HCT116 (cell line): ENCODE measurements around the gene CCDC197. TPM values are rescaled to one million over a fixed set of nuclear protein-coding genes. Genes with fewer than 3 reads are reported as not detected.

ENCODE experiments used
- ATAC-seq: fragments of 200-7000 bp; cut with Tn5 transposase; 2 replicates; pipeline ENCODE4 v1.9.1; 2020; ENCODE audit warnings: mild to moderate bottlenecking, moderate library complexity
- BruUV-seq: library from RNA; stranded (reverse); fragments of 400-500 nt; replicated peaks from 2 replicates; lab custom pipeline; 2021; lab: Mats Ljungman, UMichigan
- CTCF ChIA-PET: fragments of 300-600 bp; sonication (Branson Sonifier 250); formaldehyde crosslinking; loops from one replicate; lab custom pipeline; 2021; ENCODE audit warnings: antibody characterized with exemption; lab: Charles Lee
- POLR2A ChIA-PET: fragments of 300-600, 350-600 bp; sonication (Branson Sonifier 250); formaldehyde crosslinking; loops from one replicate; lab custom pipeline; 2021; ENCODE audit warnings: antibody characterized with exemption; lab: Charles Lee
- RAD21 ChIA-PET, 2 experiments: fragments of 300-600 bp; sonication (Branson Sonifier 250); formaldehyde crosslinking; loops; one replicate each; lab custom pipeline; 2023; ENCODE audit warnings: low total read pairs in 2 of 2; ENCODE audit not compliant: uncharacterized antibody in 2 of 2, unreplicated experiment in 2 of 2, low non-redundant PET in 1 of 2; lab: Charles Lee
- DNase-seq: peaks from one replicate; pipeline ENCODE4 v3.0.0-alpha.2; 2010; ENCODE audit warnings: low read depth, low spot score
- H2AFZ ChIP-seq: fragments of 200-600 bp; shearing (Covaris generic), sonication (generic); 2 replicates; pipeline ENCODE4 v1.6.1; 2017; ENCODE audit warnings: low read depth, mixed run types, mixed read lengths, antibody characterized with exemption, low read length; ENCODE audit not compliant: poor library complexity, severe bottlenecking
- H3K27ac ChIP-seq: 2 replicates; pipeline ENCODE4 v1.5.1; 2012; ENCODE audit warnings: low read depth, low read length
- H3K27me3 ChIP-seq: fragments of 200-600 bp; sonication (generic); 2 replicates; pipeline ENCODE4 v1.6.1; 2016; ENCODE audit warnings: mixed run types, low read length, mixed read lengths; ENCODE audit not compliant: insufficient read depth
- H3K36me3 ChIP-seq, 2 experiments: fragments of 200-500 bp in 1 of 2; fragments of 200-600 bp in 1 of 2; sonication (Bioruptor generic) in 1 of 2; sonication (generic) in 1 of 2; 2 replicates each; pipeline versions ENCODE4 v1.5.1 to v1.6.1; 2014 to 2016; ENCODE audit warnings: low read length in 2 of 2, inconsistent platforms in 1 of 2, mixed read lengths in 1 of 2, mixed run types in 1 of 2; ENCODE audit not compliant: insufficient read depth in 2 of 2, control insufficient read depth in 1 of 2
- H3K4me1 ChIP-seq, 2 experiments: fragments of 200-600 bp in 1 of 2; sonication (generic) in 1 of 2; 2 replicates each; pipeline versions ENCODE4 v1.5.1 to v1.6.1; 2012 to 2017; ENCODE audit warnings: low read length in 2 of 2, inconsistent platforms in 1 of 2, mild to moderate bottlenecking in 1 of 2, mixed read lengths in 1 of 2, mixed run types in 1 of 2, moderate library complexity in 1 of 2; ENCODE audit not compliant: insufficient read depth in 2 of 2, control insufficient read depth in 1 of 2
- H3K4me2 ChIP-seq: fragments of 200-600 bp; sonication (generic); 2 replicates; pipeline ENCODE4 v1.6.1; 2017; ENCODE audit warnings: mixed run types, low read length, mixed read lengths
- H3K4me3 ChIP-seq, 2 experiments: fragments of 200-600 bp in 1 of 2; sonication (generic) in 1 of 2; replicated peaks in 1 of 2; 2 replicates each; pipeline ENCODE4 v1.5.1; 2011 to 2016; ENCODE audit warnings: low read length in 2 of 2, control low read depth in 1 of 2, low read depth in 1 of 2, mild to moderate bottlenecking in 1 of 2, mixed read lengths in 1 of 2, mixed run types in 1 of 2
- H3K79me2 ChIP-seq: fragments of 200-600 bp; sonication (generic); 2 replicates; pipeline ENCODE4 v1.6.1; 2017; ENCODE audit warnings: mild to moderate bottlenecking, mixed run types, low read length, moderate library complexity, mixed read lengths; ENCODE audit not compliant: insufficient read depth
- H3K9ac ChIP-seq: fragments of 200-600 bp; sonication (generic); 2 replicates; pipeline ENCODE4 v1.6.1; 2016; ENCODE audit warnings: low read length, mixed read lengths
- H3K9me2 ChIP-seq: fragments of 200-600 bp; sonication (generic), shearing (Covaris generic); 2 replicates; pipeline ENCODE4 v1.6.1; 2017; ENCODE audit warnings: mixed run types, mild to moderate bottlenecking, moderate library complexity; ENCODE audit not compliant: insufficient read depth
- H3K9me3 ChIP-seq, 2 experiments: fragments of 200-500 bp in 1 of 2; fragments of 200-600 bp in 1 of 2; sonication (Bioruptor generic) in 1 of 2; sonication (generic) in 1 of 2; 2 replicates each; pipeline ENCODE4 v1.6.1; 2014 to 2017; ENCODE audit warnings: low read length in 2 of 2, mixed read lengths in 2 of 2, inconsistent platforms in 1 of 2, low read depth in 1 of 2, mild to moderate bottlenecking in 1 of 2, mixed run types in 1 of 2, moderate library complexity in 1 of 2; ENCODE audit not compliant: control insufficient read depth in 1 of 2, insufficient read depth in 1 of 2
- H4K20me1 ChIP-seq: fragments of 200-600 bp; sonication (generic), shearing (Covaris generic); 2 replicates; pipeline ENCODE4 v1.6.1; 2017; ENCODE audit warnings: mixed run types, mild to moderate bottlenecking, moderate library complexity; ENCODE audit not compliant: insufficient read depth
- CEBPB ChIP-seq: IDR thresholded peaks from 2 replicates; pipeline ENCODE4 v1.6.1; 2012; ENCODE audit warnings: low read depth
- EGR1 ChIP-seq: IDR thresholded peaks from 2 replicates; pipeline ENCODE4 v1.6.1; 2012; ENCODE audit warnings: low read depth
- EZH2 ChIP-seq: fragments of 200-600 bp; sonication (generic); IDR thresholded peaks from 2 replicates; pipeline ENCODE4 v1.6.1; 2017; ENCODE audit warnings: antibody characterized with exemption, mixed run types
- FOSL1 ChIP-seq: IDR thresholded peaks from 2 replicates; pipeline ENCODE4 v1.6.1; 2012; ENCODE audit warnings: low read depth
- ZNF274 ChIP-seq: fragments of 200-500 bp; sonication (Bioruptor generic); IDR thresholded peaks from 2 replicates; pipeline ENCODE4 v1.6.1; 2014; ENCODE audit warnings: mild to moderate bottlenecking, low read depth, low read length, inconsistent platforms
- intact Hi-C: fragments of 100-400 bp; cut with micrococcal nuclease; formaldehyde crosslinking; loops from 2 replicates; pipeline ENCODE4 v1.10.0; 2022
- total RNA-seq: library from RNA; stranded (reverse); gene quantifications from one replicate; pipeline ENCODE4 v1.2.1, GENCODE V29; 2021; ENCODE audit not compliant: unreplicated experiment

The CCDC197 gene
- total RNA-seq, 1 experiment from 2014 or later, result not detected

DNA sequence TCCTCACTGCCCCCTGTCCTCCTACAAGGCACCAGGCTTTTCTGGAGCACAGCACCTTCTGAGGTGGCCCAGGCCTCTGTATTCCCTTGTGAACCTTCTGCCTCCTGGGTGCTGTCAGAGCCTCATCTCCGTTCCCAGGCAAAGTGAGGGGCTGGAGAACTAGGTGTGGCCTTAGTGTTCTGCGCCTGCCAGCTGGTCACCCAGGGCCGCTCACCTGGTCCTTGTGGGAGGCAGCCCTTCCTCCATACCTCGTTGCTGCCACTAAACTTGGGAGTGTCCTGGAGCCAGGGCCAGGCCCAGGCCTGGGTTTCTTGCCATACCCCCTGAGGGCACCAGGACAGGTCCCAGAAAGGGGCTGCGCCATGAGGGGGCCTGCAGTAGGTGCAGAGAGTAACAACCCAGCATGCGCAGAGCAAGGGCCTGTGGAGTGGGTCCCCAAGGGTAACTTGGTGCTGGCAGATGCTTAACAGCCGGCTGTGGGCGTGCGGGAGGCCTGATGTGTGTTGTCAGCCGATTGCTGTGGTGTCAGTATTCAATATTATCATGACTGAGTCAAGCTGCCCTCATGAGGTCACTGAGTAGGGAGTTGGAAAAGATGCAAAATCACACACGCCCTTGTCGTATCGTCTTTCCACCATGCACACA lies 46.1 kb downstream of the CCDC197 start:
- intact Hi-C loops, result no loop called here
- RAD21 ChIA-PET, result no interaction called here
- DNase-seq, result no peak
- no peak overlapping the region for H3K9ac ChIP-seq
- POLR2A ChIA-PET, result no interaction called here
- TF ChIP-seq EGR1 (no peak), EZH2 (no peak)
- TF ChIP-seq, all 23 proteins: peak for 0
- no peaks in the 10 kb centered on the region for H4K20me1 ChIP-seq
- no peak overlapping the region for H3K4me2 ChIP-seq
- no peak overlapping the region for H2AFZ ChIP-seq
- CTCF ChIA-PET, result no interaction called here
- no peaks in the 10 kb centered on the region for H3K4me1 ChIP-seq
- peaks cover 5 to 11% of the 10 kb centered on the region in 2 experiments; a peak in 3 of 4 replicates for H3K36me3 ChIP-seq
- H3K27me3 ChIP-seq, result no peaks in the 10 kb centered on the region
- 0 out of 2 replicates have a peak, but pooled peaks have one; percentile 19 for ATAC-seq
- H3K27ac ChIP-seq, result no peak overlapping the region
- no peaks in the 10 kb centered on the region for H3K9me2 ChIP-seq
- no peaks in the 10 kb centered on the region for H3K79me2 ChIP-seq
- H3K9me3 ChIP-seq, result no peaks in the 10 kb centered on the region
- BruUV-seq, result no TSS peak
- H3K4me3 ChIP-seq, result no peak overlapping the region

DNA sequence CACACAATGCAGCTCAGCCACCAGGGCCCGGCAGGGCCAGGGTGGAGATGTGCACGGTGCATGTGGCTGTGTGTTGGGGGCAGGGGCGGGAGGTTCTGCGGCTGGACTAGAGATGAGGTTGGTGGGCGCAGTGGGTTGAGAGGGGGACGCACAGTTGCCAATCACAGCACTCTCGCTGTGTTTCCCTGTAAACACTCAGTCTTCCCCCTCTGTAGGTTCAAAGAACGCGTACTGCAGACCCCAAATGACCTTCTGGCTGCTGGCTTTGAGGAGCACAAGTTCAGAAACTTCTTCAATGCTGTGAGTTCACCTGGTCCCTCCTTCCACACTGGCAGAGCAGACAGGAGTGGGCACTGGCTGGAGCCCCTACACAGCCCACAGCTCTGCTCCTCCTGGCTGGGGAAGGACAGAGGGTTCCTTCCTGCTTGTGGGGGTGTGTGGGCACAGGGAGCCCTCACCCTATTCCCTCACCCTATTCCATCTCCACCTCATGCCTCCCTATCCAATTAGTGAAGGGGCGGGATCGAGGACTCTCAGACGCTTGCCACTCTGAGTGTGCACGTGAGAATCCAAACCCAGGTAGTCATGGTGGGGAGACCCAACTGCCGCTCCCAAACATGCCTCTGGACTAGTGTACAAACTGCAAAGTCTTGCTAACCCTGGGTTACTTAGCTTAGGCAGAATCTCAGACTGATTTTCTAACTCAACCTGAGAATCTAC lies 46.8 kb downstream of the CCDC197 start:
- H3K4me2 ChIP-seq, result no peak overlapping the region
- no peak for TF ChIP-seq CEBPB
- TF ChIP-seq FOSL1, result no peak
- TF ChIP-seq ZNF274, result no peak
- H3K79me2 ChIP-seq, result no peaks in the 10 kb centered on the region
- H3K27me3 ChIP-seq, result no peaks in the 10 kb centered on the region
- no peaks in the 10 kb centered on the region for H3K9me2 ChIP-seq
- H3K9ac ChIP-seq, result no peak overlapping the region
- POLR2A ChIA-PET, result no interaction called here
- H3K36me3 ChIP-seq, result peaks cover 12 to 14% of the 10 kb centered on the region in 2 experiments; a peak in 3 of 4 replicates
- RAD21 ChIA-PET, result no interaction called here
- BruUV-seq, result no TSS peak
- no peaks in the 10 kb centered on the region for H4K20me1 ChIP-seq
- intact Hi-C loops, result no loop called here
- no peaks in the 10 kb centered on the region for H3K9me3 ChIP-seq
- DNase-seq (no peak), ATAC-seq (no peak)
- H2AFZ ChIP-seq, result no peak overlapping the region
- no peak overlapping the region for H3K4me3 ChIP-seq
- no peaks in the 10 kb centered on the region for H3K4me1 ChIP-seq
- no peak overlapping the region for H3K27ac ChIP-seq
- CTCF ChIA-PET, result no interaction called here
